Neuronal stem cell (in vitro differentiated cells): ENCODE measurements around the gene TAOK2.
A peak's percentile ranks its signal among the peaks of the same experiment; 100 is the strongest.

ENCODE experiments used
- DNase-seq: peaks from one replicate; pipeline ENCODE4 v3.0.0-alpha.2; 2013; ENCODE audit warnings: low spot score
- H2AFZ ChIP-seq: one replicate; pipeline ENCODE4 v1.6.1; 2013; ENCODE audit warnings: mild to moderate bottlenecking, low read length, inconsistent platforms
- H2AK5ac ChIP-seq: 2 replicates; pipeline ENCODE4 v1.6.1; 2013; ENCODE audit warnings: low read depth, mild to moderate bottlenecking, inconsistent platforms, low read length, moderate library complexity, mixed read lengths
- H2BK120ac ChIP-seq: 2 replicates; pipeline ENCODE4 v1.6.1; 2013; ENCODE audit warnings: low read depth, mild to moderate bottlenecking, inconsistent platforms, low read length, moderate library complexity, mixed read lengths
- H2BK12ac ChIP-seq: one replicate; pipeline ENCODE4 v1.6.1; 2013; ENCODE audit warnings: low read length, inconsistent platforms
- H2BK15ac ChIP-seq: 2 replicates; pipeline ENCODE4 v1.6.1; 2013; ENCODE audit warnings: mild to moderate bottlenecking, low read length, inconsistent platforms, mixed read lengths
- H2BK5ac ChIP-seq: one replicate; pipeline ENCODE4 v1.6.1; 2013; ENCODE audit warnings: inconsistent platforms, mild to moderate bottlenecking, low read length, moderate library complexity
- H3K14ac ChIP-seq: one replicate; pipeline ENCODE4 v1.6.1; 2013; ENCODE audit warnings: low read length, inconsistent platforms
- H3K18ac ChIP-seq: 2 replicates; pipeline ENCODE4 v1.6.1; 2013; ENCODE audit warnings: low read length, inconsistent platforms
- H3K23ac ChIP-seq: 2 replicates; pipeline ENCODE4 v1.6.1; 2013; ENCODE audit warnings: low read depth, mild to moderate bottlenecking, mixed read lengths, low read length, inconsistent platforms; ENCODE audit not compliant: poor library complexity
- H3K27ac ChIP-seq: replicated peaks from 3 replicates; pipeline ENCODE4 v1.5.1; 2013; ENCODE audit warnings: low read length, inconsistent platforms
- H3K27me3 ChIP-seq, 3 experiments: 2 replicates each; pipeline ENCODE4 v1.6.1; 2013; ENCODE audit warnings: low read length in 3 of 3, mild to moderate bottlenecking in 2 of 3, inconsistent platforms in 1 of 3, low read depth in 1 of 3, mixed read lengths in 1 of 3, moderate library complexity in 1 of 3; ENCODE audit not compliant: control insufficient read depth in 3 of 3, insufficient read depth in 3 of 3
- H3K36me3 ChIP-seq, 2 donors: replicated peaks in 1 of 2; 2 replicates each; pipeline ENCODE4 v1.6.1; 2013; ENCODE audit warnings: low read length in 2 of 2; ENCODE audit not compliant: control insufficient read depth in 2 of 2, insufficient read depth in 2 of 2
- H3K4ac ChIP-seq: 2 replicates; pipeline ENCODE4 v1.6.1; 2013; ENCODE audit warnings: inconsistent platforms, mild to moderate bottlenecking, low read length, moderate library complexity
- H3K4me1 ChIP-seq, 2 donors: 1 replicate in 1 of 2; 2 replicates in 1 of 2; pipeline ENCODE4 v1.6.1; 2013; ENCODE audit warnings: low read length in 2 of 2, low read depth in 1 of 2; ENCODE audit not compliant: control insufficient read depth in 2 of 2, insufficient read depth in 1 of 2
- H3K4me2 ChIP-seq: one replicate; pipeline ENCODE4 v1.6.1; 2013; ENCODE audit warnings: mild to moderate bottlenecking, low read length, inconsistent platforms; ENCODE audit not compliant: insufficient read depth, poor library complexity, severe bottlenecking
- H3K4me3 ChIP-seq, 2 donors: 2 replicates each; pipeline ENCODE4 v1.5.1; 2013; ENCODE audit warnings: low read length in 2 of 2, mild to moderate bottlenecking in 2 of 2, inconsistent platforms in 1 of 2, moderate library complexity in 1 of 2
- H3K79me1 ChIP-seq: one replicate; pipeline ENCODE4 v1.6.1; 2013; ENCODE audit warnings: low read depth, mild to moderate bottlenecking, inconsistent platforms, low read length, moderate library complexity
- H3K9ac ChIP-seq: one replicate; pipeline ENCODE4 v1.6.1; 2013; ENCODE audit warnings: mild to moderate bottlenecking, low read depth, low read length, inconsistent platforms; ENCODE audit not compliant: poor library complexity
- H3K9me3 ChIP-seq, 2 donors: replicated peaks in 1 of 2; 2 replicates each; pipeline versions ENCODE3 to v1.6.1; 2013; ENCODE audit warnings: low read length in 2 of 2, mild to moderate bottlenecking in 2 of 2, inconsistent platforms in 1 of 2, low read depth in 1 of 2, mixed read lengths in 1 of 2, moderate library complexity in 1 of 2; ENCODE audit not compliant: control insufficient read depth in 2 of 2, insufficient read depth in 1 of 2
- H4K8ac ChIP-seq: one replicate; pipeline ENCODE4 v1.6.1; 2013; ENCODE audit warnings: low read depth, mild to moderate bottlenecking, inconsistent platforms, low read length, moderate library complexity
- H4K91ac ChIP-seq: one replicate; pipeline ENCODE4 v1.6.1; 2013; ENCODE audit warnings: low read length, low read depth, mild to moderate bottlenecking, inconsistent platforms; ENCODE audit not compliant: poor library complexity
- WGBS, 2 donors: extraction: QIAGEN DNeasy Blood & Tissue Kit; methylation state at CpG; one replicate each; pipeline ENCODE4 v1.1.7; 2013; ENCODE audit warnings: missing lambda C conversion rate in 2 of 2, mixed read lengths in 1 of 2; ENCODE audit not compliant: insufficient read length in 2 of 2, insufficient replicate concordance in 1 of 2; ENCODE audit errors: extremely low coverage in 2 of 2; 5-methylcytosine and 5-hydroxymethylcytosine counted together

The TAOK2 gene

GRCh38 chr16:30009990-30010843 is 36.5 kb downstream of the TAOK2 start:
- no peaks in the 10 kb centered on the region for H3K9me3 ChIP-seq
- peak overlapping the region; percentile 85 for H3K23ac ChIP-seq
- no CpG with 5 or more reads among the region's 34 CpGs for whole genome bisulfite sequencing, 2 donors
- H3K27me3 ChIP-seq: peaks cover 0 to 17% (median 15%) of the 10 kb centered on the region in 3 experiments
- H2BK120ac ChIP-seq: no peak overlapping the region
- H3K4me2 ChIP-seq: peak overlapping the region; percentile 94
- H3K4me1 ChIP-seq: peaks cover 12 to 14% of the 10 kb centered on the region in 2 donors
- H3K4me3 ChIP-seq: peak overlapping the region; percentile 67 to 93
- H4K8ac ChIP-seq: no peak overlapping the region
- H3K18ac ChIP-seq: peak overlapping the region; percentile 96
- H3K14ac ChIP-seq: peak overlapping the region; percentile 38
- peak overlapping the region; percentile 98 for H2BK15ac ChIP-seq
- H3K36me3 ChIP-seq: peaks cover 7 to 9% of the 10 kb centered on the region in 2 donors
- peak overlapping the region; percentile 96 for H2AFZ ChIP-seq
- peaks cover 2% of the 10 kb centered on the region for H3K79me1 ChIP-seq
- peak overlapping the region; percentile 84 for H3K4ac ChIP-seq
- H3K27ac ChIP-seq: no peak overlapping the region
- H4K91ac ChIP-seq: no peak overlapping the region
- H3K9ac ChIP-seq: peak overlapping the region; percentile 86
- H2BK5ac ChIP-seq: no peak overlapping the region
- no peak for DNase-seq
- H2BK12ac ChIP-seq: peak overlapping the region; percentile 94
- peak overlapping the region; percentile 100 for H2AK5ac ChIP-seq

GRCh38 chr16:30010844-30011713 is 37.4 kb downstream of the TAOK2 start, which contains the start of gene DOC2A:
TSS of gene DOC2A (minus strand) at chr16:30011027. CDS start at chr16:30010222, 805 bp downstream.
- H4K91ac ChIP-seq: no peak within 1 kb of the TSS
- H3K9me3 ChIP-seq: no peaks in the 10 kb centered on the region
- peak within 1 kb of the TSS; percentile 96 for H2AFZ ChIP-seq
- peak within 1 kb of the TSS; percentile 67 to 93 for H3K4me3 ChIP-seq
- peak within 1 kb of the TSS; percentile 97 for H3K18ac ChIP-seq
- WGBS, 2 donors: no CpG with 5 or more reads among the region's 99 CpGs
- DNase-seq: peak; percentile 41
- peak within 1 kb of the TSS; percentile 82 for H4K8ac ChIP-seq
- H3K4ac ChIP-seq: peak within 1 kb of the TSS; percentile 84
- peaks cover 0 to 17% (median 15%) of the 10 kb centered on the region in 3 experiments for H3K27me3 ChIP-seq
- H2BK15ac ChIP-seq: peak within 1 kb of the TSS; percentile 98
- peaks cover 12 to 14% of the 10 kb centered on the region in 2 donors for H3K4me1 ChIP-seq
- peak within 1 kb of the TSS; percentile 92 for H3K9ac ChIP-seq
- peaks cover 3 to 4% of the 10 kb centered on the region in 2 donors for H3K36me3 ChIP-seq
- H2BK12ac ChIP-seq: peak within 1 kb of the TSS; percentile 94
- H3K23ac ChIP-seq: peak within 1 kb of the TSS; percentile 85
- H3K79me1 ChIP-seq: peaks cover 2% of the 10 kb centered on the region
- H2BK5ac ChIP-seq: peak within 1 kb of the TSS; percentile 1
- no peak within 1 kb of the TSS for H3K27ac ChIP-seq
- H3K14ac ChIP-seq: peak within 1 kb of the TSS; percentile 71
- H3K4me2 ChIP-seq: peak within 1 kb of the TSS; percentile 94
- peak within 1 kb of the TSS; percentile 100 for H2AK5ac ChIP-seq
- no peak within 1 kb of the TSS for H2BK120ac ChIP-seq

GRCh38 chr16:30011714-30012504 is 38.2 kb downstream of the TAOK2 start:
- H3K9ac ChIP-seq: peak overlapping the region; percentile 92

More at GRCh38 chr16:30011714-30012504, 38.2 kb downstream of the TAOK2 start:
- Histone ChIP-seq H3K27ac (no peak overlapping the region), H2AFZ (peak overlapping the region; percentile 96), H3K79me1 (peaks cover 2% of the 10 kb centered on the region), H3K4ac (no peak overlapping the region), H3K4me1 (peaks cover 12 to 14% of the 10 kb centered on the region in 2 donors), H3K4me2 (peak overlapping the region; percentile 94), H4K8ac (no peak overlapping the region), H2BK120ac (no peak overlapping the region), H2BK12ac (no peak overlapping the region), H3K9me3 (no peaks in the 10 kb centered on the region), H3K23ac (no peak overlapping the region), H3K36me3 (peaks cover 0 to 3% of the 10 kb centered on the region in 2 donors), H4K91ac (no peak overlapping the region), H2BK5ac (peak overlapping the region; percentile 1), H3K4me3 (peak overlapping the region; percentile 31 to 67), H2BK15ac (no peak overlapping the region), H3K27me3 (peaks cover 0 to 17% (median 15%) of the 10 kb centered on the region in 3 experiments), H2AK5ac (peak overlapping the region; percentile 35), H3K14ac (no peak overlapping the region), H3K18ac (peak overlapping the region; percentile 92)
- no peak for DNase-seq
- no CpG with 5 or more reads among the region's 31 CpGs for WGBS, 2 donors
